Peyer's patch (tissue), 4 donors: ENCODE measurements around the gene EHD4. TPM values are rescaled to one million over a fixed set of nuclear protein-coding genes. Genes with fewer than 3 reads are reported as not detected.
A peak's percentile ranks its signal among the peaks of the same experiment; 100 is the strongest.

Source experiments
- DNase-seq, 3 donors: peaks; one replicate each; pipeline ENCODE4 v3.0.0-alpha.2; 2017 to 2019
- H3K27ac ChIP-seq, 4 donors: fragments of 200-600 bp; sonication (generic); one replicate each; pipeline ENCODE4 v1.5.1; 2016 to 2019
- H3K27me3 ChIP-seq, 2 donors: fragments of 200-600 bp; sonication (generic); one replicate each; pipeline ENCODE4 v1.5.1; 2019
- H3K36me3 ChIP-seq, 3 donors: fragments of 200-600 bp; sonication (generic); one replicate each; pipeline ENCODE4 v1.5.1; 2016 to 2019
- H3K4me1 ChIP-seq, 4 donors: fragments of 200-600 bp; sonication (generic); one replicate each; pipeline ENCODE4 v1.5.1; 2016 to 2019
- H3K4me3 ChIP-seq, 4 donors: fragments of 200-600 bp; sonication (generic); 1 replicate in 3 of 4; 2 replicates in 1 of 4; pipeline ENCODE4 v1.5.1; 2016 to 2019; ENCODE audit warnings: mild to moderate bottlenecking in 1 of 4
- H3K9me3 ChIP-seq, 4 donors: fragments of 200-600 bp; sonication (generic); one replicate each; pipeline ENCODE4 v1.5.1; 2016 to 2019; ENCODE audit warnings: mild to moderate bottlenecking in 1 of 4
- POLR2A ChIP-seq, 2 donors: fragments of 450-650 bp; IDR thresholded peaks; one replicate each; pipeline ENCODE4 v1.5.1; 2017; ENCODE audit warnings: antibody characterized with exemption in 2 of 2, mild to moderate bottlenecking in 2 of 2, moderate library complexity in 2 of 2
- total RNA-seq, 4 donors: library from RNA; depleted of rRNA; stranded (reverse); fragments of >200 nt; gene quantifications; one replicate each; pipeline ENCODE4 v1.1.0, GENCODE V29; 2016
- TF ChIP-seq, protein P1 (sequence below), 6 experiments: fragments of 450-650 bp in 4 of 6; fragments of 200-600 bp in 2 of 6; sonication (generic) in 1 of 6; IDR thresholded peaks; one replicate each; pipeline ENCODE4 v1.5.1; 2017 to 2019; ENCODE audit warnings: antibody characterized with exemption in 6 of 6, mild to moderate bottlenecking in 3 of 6, moderate library complexity in 1 of 6

EHD4 gene
- total RNA-seq, 4 donors from 2014 or later = 23.1 to 53.9 (median 34.9) TPM

DNA sequence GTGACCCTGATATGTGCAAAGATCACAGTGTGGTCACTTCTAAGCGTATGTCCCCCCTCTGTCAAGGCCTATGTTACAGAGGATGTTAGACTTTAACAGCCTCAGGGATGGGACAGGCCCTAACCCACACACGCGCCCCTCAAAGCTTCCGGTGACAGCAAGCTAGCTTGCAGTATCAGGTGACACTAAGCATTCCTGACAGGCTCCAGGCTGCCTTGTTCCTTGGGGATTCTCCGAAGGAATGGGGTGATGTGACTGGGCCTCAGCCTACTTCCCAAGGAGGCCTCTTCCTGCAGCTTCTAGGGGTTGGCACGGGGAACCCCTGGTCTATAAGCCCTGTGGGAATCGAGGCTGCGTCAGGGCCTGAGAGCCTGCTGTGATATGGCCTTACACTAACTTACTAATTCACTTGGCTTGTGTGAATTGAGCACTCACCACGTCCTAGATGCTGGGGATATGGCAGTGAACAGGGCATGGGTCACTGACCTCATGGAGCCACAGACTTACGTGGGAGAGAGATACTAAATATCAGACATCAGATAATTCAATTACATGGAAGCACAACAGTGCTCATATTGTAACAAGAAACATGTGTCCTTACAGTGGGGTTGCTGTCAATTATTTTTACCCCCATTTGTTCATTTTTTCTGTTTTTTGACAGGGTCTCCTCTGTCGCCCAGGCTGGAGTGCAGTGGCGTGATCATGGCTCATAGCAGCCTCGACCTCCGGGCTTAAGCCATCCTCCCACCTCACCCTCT lies 67.1 kb downstream of the EHD4 start:
- H3K27me3 ChIP-seq = no peaks in the 10 kb centered on the region
- no peak for DNase-seq
- no peak overlapping the region for H3K4me3 ChIP-seq
- H3K36me3 ChIP-seq = peaks cover 0 to 46% (median 0%) of the 10 kb centered on the region in 3 donors
- TF ChIP-seq, protein P1, sequence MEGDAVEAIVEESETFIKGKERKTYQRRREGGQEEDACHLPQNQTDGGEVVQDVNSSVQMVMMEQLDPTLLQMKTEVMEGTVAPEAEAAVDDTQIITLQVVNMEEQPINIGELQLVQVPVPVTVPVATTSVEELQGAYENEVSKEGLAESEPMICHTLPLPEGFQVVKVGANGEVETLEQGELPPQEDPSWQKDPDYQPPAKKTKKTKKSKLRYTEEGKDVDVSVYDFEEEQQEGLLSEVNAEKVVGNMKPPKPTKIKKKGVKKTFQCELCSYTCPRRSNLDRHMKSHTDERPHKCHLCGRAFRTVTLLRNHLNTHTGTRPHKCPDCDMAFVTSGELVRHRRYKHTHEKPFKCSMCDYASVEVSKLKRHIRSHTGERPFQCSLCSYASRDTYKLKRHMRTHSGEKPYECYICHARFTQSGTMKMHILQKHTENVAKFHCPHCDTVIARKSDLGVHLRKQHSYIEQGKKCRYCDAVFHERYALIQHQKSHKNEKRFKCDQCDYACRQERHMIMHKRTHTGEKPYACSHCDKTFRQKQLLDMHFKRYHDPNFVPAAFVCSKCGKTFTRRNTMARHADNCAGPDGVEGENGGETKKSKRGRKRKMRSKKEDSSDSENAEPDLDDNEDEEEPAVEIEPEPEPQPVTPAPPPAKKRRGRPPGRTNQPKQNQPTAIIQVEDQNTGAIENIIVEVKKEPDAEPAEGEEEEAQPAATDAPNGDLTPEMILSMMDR (IDR thresholded peaks at IDR 0.05) = no peak
- TF ChIP-seq POLR2A (IDR thresholded peaks at IDR 0.05) = no peak
- no peaks in the 10 kb centered on the region for H3K4me1 ChIP-seq
- H3K9me3 ChIP-seq = no peaks in the 10 kb centered on the region
- H3K27ac ChIP-seq = peak overlapping the region in 1 of 4 donors; percentile 8

DNA sequence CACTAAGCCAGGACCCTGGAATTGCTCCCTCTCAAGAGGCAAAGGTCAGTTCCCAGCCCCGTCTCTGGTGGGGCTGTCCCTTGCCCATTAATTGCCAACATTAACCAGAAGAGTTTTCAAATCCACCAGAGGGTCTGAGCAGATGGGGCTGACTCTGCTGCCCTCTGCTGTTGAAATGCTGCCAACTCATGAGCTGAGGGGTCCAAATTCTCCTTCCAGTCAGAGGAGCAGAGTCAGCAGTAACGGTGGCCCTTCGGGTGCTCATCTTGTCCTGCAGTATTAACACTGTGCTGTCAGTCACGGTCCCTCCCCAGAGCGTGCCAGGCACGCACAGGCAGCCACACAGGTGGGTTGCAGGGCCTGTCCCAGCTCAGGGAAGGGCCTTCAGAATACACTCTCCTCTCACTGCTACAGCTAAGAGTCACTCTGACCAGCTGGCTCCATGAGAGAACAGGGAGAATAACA lies 67.8 kb downstream of the EHD4 start:
- peak; percentile 67 to 89 (median 71) for DNase-seq
- H3K9me3 ChIP-seq = no peaks in the 10 kb centered on the region

DNA sequence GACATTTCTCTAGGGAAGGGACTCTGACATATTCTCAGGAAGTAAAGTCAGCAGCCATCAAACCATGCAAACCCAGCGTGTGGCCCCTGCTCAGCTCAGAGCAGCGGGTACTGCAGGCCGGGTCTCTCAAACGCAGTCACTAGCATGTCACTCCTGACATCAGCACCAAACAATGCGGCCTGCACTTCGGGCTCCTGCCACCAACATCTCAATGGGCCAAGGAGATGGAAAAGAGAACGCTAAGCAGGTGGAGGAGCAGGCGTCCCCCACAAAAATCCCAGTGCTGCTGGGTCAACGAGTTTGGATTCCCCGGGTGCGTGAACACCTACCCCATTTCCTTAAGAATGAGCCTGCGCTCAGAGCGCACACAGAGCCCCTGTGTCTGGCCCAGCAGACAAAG lies 68.6 kb downstream of the EHD4 start:
- no peak overlapping the region for H3K4me3 ChIP-seq
- peaks cover 0 to 39% (median 0%) of the 10 kb centered on the region in 3 donors for H3K36me3 ChIP-seq
- H3K4me1 ChIP-seq = no peaks in the 10 kb centered on the region
- TF ChIP-seq, protein P1 (IDR thresholded peaks at IDR 0.05) = no peak
- TF ChIP-seq POLR2A (IDR thresholded peaks at IDR 0.05) = no peak
- H3K9me3 ChIP-seq = no peaks in the 10 kb centered on the region
- DNase-seq = no peak
- H3K27ac ChIP-seq = no peak overlapping the region
- no peaks in the 10 kb centered on the region for H3K27me3 ChIP-seq

More for the DNA sequence above, 67.8 kb downstream of the EHD4 start:
- Histone ChIP-seq H3K4me1 (no peaks in the 10 kb centered on the region), H3K36me3 (peaks cover 0 to 41% (median 0%) of the 10 kb centered on the region in 3 donors), H3K4me3 (no peak overlapping the region), H3K27ac (peak overlapping the region in 1 of 4 donors; percentile 8), H3K27me3 (no peaks in the 10 kb centered on the region)
- TF ChIP-seq, protein P1 (IDR thresholded peaks at IDR 0.05) = peak; percentile 73 to 82 (median 78)
- no peak for TF ChIP-seq POLR2A (IDR thresholded peaks at IDR 0.05)

DNA sequence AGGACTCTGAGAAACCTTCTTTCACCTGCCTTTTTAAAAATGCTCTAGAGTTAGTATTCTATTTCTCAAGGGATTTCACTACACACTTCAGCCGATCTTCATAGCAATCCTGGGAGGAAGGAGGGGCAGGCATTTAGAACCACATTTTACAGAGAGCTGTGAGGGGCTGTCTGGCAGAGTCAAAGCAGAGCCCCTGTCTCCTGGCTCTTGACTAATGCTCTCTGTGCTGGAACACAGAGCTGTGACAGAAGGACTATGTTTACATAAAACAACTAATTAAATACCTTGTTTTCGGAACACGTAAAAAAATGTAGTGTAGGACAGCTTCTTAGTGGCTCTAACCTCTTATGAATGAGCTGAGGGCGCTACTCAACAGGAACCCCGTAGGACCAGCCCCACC lies 70.9 kb downstream of the EHD4 start:
- H3K27ac ChIP-seq = no peak overlapping the region
- no peaks in the 10 kb centered on the region for H3K27me3 ChIP-seq
- no peaks in the 10 kb centered on the region for H3K4me1 ChIP-seq
- no peak for DNase-seq
- peaks cover 0 to 27% (median 0%) of the 10 kb centered on the region in 3 donors for H3K36me3 ChIP-seq
- H3K4me3 ChIP-seq = no peak overlapping the region
- H3K9me3 ChIP-seq = no peaks in the 10 kb centered on the region
- TF ChIP-seq POLR2A (IDR thresholded peaks at IDR 0.05) = no peak
- TF ChIP-seq, protein P1 (IDR thresholded peaks at IDR 0.05) = no peak

DNA sequence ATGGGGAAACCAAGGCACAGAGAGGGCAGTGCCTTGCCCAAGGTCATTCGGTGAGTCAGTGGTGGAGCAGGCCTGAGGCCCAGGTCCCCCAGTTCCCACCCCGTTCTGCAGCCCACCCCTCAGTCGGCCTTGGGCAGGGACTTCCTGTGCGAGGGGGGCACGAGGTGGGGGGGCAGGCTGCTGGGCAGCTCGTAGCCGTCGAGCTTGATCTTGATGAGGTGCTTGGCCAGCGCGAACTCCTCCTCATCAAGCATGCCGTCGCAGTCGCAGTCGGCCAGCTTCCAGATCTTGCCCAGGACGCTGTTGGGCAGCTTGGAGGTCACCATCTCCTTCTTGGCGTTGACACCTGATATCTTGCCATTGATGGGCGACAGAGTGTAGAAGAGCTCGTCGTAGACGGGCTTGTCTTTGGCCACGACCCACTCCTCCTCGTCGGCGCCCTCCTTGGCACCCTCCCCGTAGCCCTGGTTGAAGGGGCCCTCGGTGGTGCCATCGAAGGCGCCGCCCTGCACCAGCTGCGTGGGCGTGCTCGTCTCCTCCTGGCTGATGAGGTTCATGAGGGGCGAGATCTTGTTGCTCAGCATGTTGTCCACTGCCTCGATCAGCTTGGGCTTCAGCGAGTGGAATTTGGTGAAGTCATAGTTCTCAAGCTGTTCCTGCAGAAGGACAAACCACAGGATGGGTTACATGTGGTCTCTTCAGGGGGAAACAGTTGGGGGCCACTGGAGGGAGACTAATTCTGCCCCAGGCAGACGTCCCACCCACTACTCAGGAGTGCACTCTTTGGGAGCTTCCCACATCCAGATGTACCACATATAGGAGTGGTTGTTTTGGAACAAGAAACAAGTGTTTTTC lies 71.6 kb downstream of the EHD4 start:
- no peak for TF ChIP-seq POLR2A (IDR thresholded peaks at IDR 0.05)
- TF ChIP-seq, protein P1 (IDR thresholded peaks at IDR 0.05) = no peak
- no peak overlapping the region for H3K27ac ChIP-seq
- peaks cover 0 to 23% (median 0%) of the 10 kb centered on the region in 3 donors for H3K36me3 ChIP-seq
- no peaks in the 10 kb centered on the region for H3K27me3 ChIP-seq
- H3K9me3 ChIP-seq = no peaks in the 10 kb centered on the region
- no peak overlapping the region for H3K4me3 ChIP-seq
- no peaks in the 10 kb centered on the region for H3K4me1 ChIP-seq
- no peak for DNase-seq
